WTC11 (cell line): ENCODE measurements around the gene ATG16L1. TPM values are rescaled to one million over a fixed set of nuclear protein-coding genes. Genes with fewer than 3 reads are reported as not detected.

Experiments used
- ATAC-seq: fragments of 200-7000 bp; cut with Tn5 transposase; 2 replicates; pipeline ENCODE4 v1.10.0; 2021; ENCODE audit warnings: mild to moderate bottlenecking, moderate library complexity
- CTCF ChIA-PET: fragments of 300-600 bp; sonication (Branson Sonifier 250); formaldehyde crosslinking; loops from one replicate; lab custom pipeline; 2021; ENCODE audit warnings: antibody characterized with exemption; lab: Charles Lee
- POLR2A ChIA-PET: fragments of 350-600 bp; sonication (Branson Sonifier 250); formaldehyde crosslinking; loops from one replicate; lab custom pipeline; 2021; ENCODE audit warnings: antibody characterized with exemption; lab: Charles Lee
- DNase-seq: peaks from one replicate; pipeline ENCODE4 v3.0.0; 2021; ENCODE audit warnings: low spot score
- H3K27ac Mint-ChIP-seq: 2 replicates; pipeline ENCODE4 v1.8.0; 2021; ENCODE audit warnings: mixed read lengths
- H3K27me3 Mint-ChIP-seq: 2 replicates; pipeline ENCODE4 v1.8.0; 2021; ENCODE audit warnings: low read depth, mild to moderate bottlenecking, moderate library complexity, mixed read lengths
- H3K36me3 Mint-ChIP-seq: 2 replicates; pipeline ENCODE4 v1.8.0; 2021; ENCODE audit warnings: mixed read lengths
- H3K4me1 Mint-ChIP-seq: 2 replicates; pipeline ENCODE4 v1.8.0; 2022; ENCODE audit warnings: mixed read lengths
- H3K4me3 Mint-ChIP-seq: 2 replicates; pipeline ENCODE4 v1.8.0; 2021; ENCODE audit warnings: mild to moderate bottlenecking, moderate library complexity, mixed read lengths
- H3K9me3 Mint-ChIP-seq: 2 replicates; pipeline ENCODE4 v1.8.0; 2021; ENCODE audit warnings: mixed read lengths
- ATF1 ChIP-seq: sonication (generic); formaldehyde crosslinking; IDR thresholded peaks from 2 replicates; pipeline ENCODE4 v1.8.1; 2023; ENCODE audit warnings: mild to moderate bottlenecking, moderate library complexity, missing genetic modification reagents
- ATF3 ChIP-seq: sonication (generic); formaldehyde crosslinking; conservative IDR thresholded peaks from 2 replicates; pipeline ENCODE4 v1.8.1; 2022; ENCODE audit warnings: mild to moderate bottlenecking, missing genetic modification reagents
- CBFB ChIP-seq: sonication (generic); formaldehyde crosslinking; IDR thresholded peaks from 2 replicates; pipeline ENCODE4 v1.8.1; 2022; ENCODE audit warnings: mild to moderate bottlenecking, low read depth, missing genetic modification reagents
- CDX4 ChIP-seq: fragments of 250-450 bp; sonication (Bioruptor Pico); IDR thresholded peaks from 2 replicates; pipeline ENCODE4 v1.9.0; 2021; ENCODE audit warnings: moderate library complexity, mild to moderate bottlenecking, inconsistent platforms, borderline replicate concordance
- FOXK1 ChIP-seq: sonication (generic); formaldehyde crosslinking; IDR thresholded peaks from 2 replicates; pipeline ENCODE4 v1.8.0; 2022; ENCODE audit warnings: mild to moderate bottlenecking, moderate library complexity, missing genetic modification reagents
- GRHL2 ChIP-seq: fragments of 250-450 bp; sonication (Bioruptor Pico); IDR thresholded peaks from 2 replicates; pipeline ENCODE4 v1.8.0; 2022; ENCODE audit warnings: mild to moderate bottlenecking, moderate library complexity; ENCODE audit not compliant: insufficient replicate concordance, severe bottlenecking
- HMGA2 ChIP-seq: fragments of 250-450 bp; sonication (Bioruptor Pico); IDR thresholded peaks from 2 replicates; pipeline ENCODE4 v1.4.0; 2021; ENCODE audit warnings: mild to moderate bottlenecking, moderate library complexity
- OVOL2 ChIP-seq: fragments of 250-450 bp; sonication (Bioruptor Pico); IDR thresholded peaks from 2 replicates; pipeline ENCODE4 v1.9.0; 2021; ENCODE audit warnings: mild to moderate bottlenecking, borderline replicate concordance
- RELA ChIP-seq: sonication (generic); formaldehyde crosslinking; IDR thresholded peaks from 2 replicates; pipeline ENCODE4 v1.8.1; 2022; ENCODE audit warnings: missing genetic modification reagents, mild to moderate bottlenecking, borderline replicate concordance
- SMAD3 ChIP-seq: sonication (generic); formaldehyde crosslinking; IDR thresholded peaks from 2 replicates; pipeline ENCODE4 v1.8.0; 2022; ENCODE audit warnings: missing genetic modification reagents, mild to moderate bottlenecking, borderline replicate concordance
- SMAD4 ChIP-seq: sonication (generic); formaldehyde crosslinking; IDR thresholded peaks from 2 replicates; pipeline ENCODE4 v1.8.0; 2022; ENCODE audit warnings: mild to moderate bottlenecking, missing genetic modification reagents
- STAT6 ChIP-seq: sonication (generic); formaldehyde crosslinking; conservative IDR thresholded peaks from 2 replicates; pipeline ENCODE4 v1.8.1; 2023; ENCODE audit warnings: mild to moderate bottlenecking, low read depth, missing genetic modification reagents, moderate library complexity
- TEAD1 ChIP-seq: sonication (generic); formaldehyde crosslinking; IDR thresholded peaks from 2 replicates; pipeline ENCODE4 v1.8.0; 2022; ENCODE audit warnings: mild to moderate bottlenecking, missing genetic modification reagents
- ZBTB43 ChIP-seq: sonication (generic); formaldehyde crosslinking; IDR thresholded peaks from 2 replicates; pipeline ENCODE4 v1.8.1; 2023; ENCODE audit warnings: mild to moderate bottlenecking, missing genetic modification reagents
- ZNF317 ChIP-seq: sonication (generic); formaldehyde crosslinking; IDR thresholded peaks from 2 replicates; pipeline ENCODE4 v1.8.1; 2023; ENCODE audit warnings: low read depth, mild to moderate bottlenecking, moderate library complexity, missing genetic modification reagents, borderline replicate concordance
- ZNF396 ChIP-seq: fragments of 250-450 bp; sonication (Bioruptor Pico); IDR thresholded peaks from 2 replicates; pipeline ENCODE4 v1.8.0; 2021; ENCODE audit warnings: mild to moderate bottlenecking, moderate library complexity, borderline replicate concordance
- ZNF416 ChIP-seq: fragments of 250-450 bp; sonication (Bioruptor Pico); IDR thresholded peaks from 2 replicates; pipeline ENCODE4 v1.9.0; 2021; ENCODE audit warnings: mild to moderate bottlenecking, inconsistent platforms
- ZNF671 ChIP-seq: fragments of 250-450 bp; sonication (Bioruptor Pico); IDR thresholded peaks from 2 replicates; pipeline ENCODE4 v1.8.0; 2021; ENCODE audit warnings: mild to moderate bottlenecking
- total RNA-seq: library from RNA; stranded (reverse); gene quantifications from 3 replicates; pipeline ENCODE4 v1.2.3, GENCODE V29; 2021
- TF ChIP-seq, protein P1 (sequence below): sonication (generic); formaldehyde crosslinking; IDR thresholded peaks from 2 replicates; pipeline ENCODE4 v1.8.0; 2022; ENCODE audit warnings: mild to moderate bottlenecking, missing genetic modification reagents
- TF ChIP-seq, protein P2 (sequence below): fragments of 250-450 bp; sonication (Bioruptor Pico); IDR thresholded peaks from 2 replicates; pipeline ENCODE4 v1.9.0; 2021; ENCODE audit warnings: mild to moderate bottlenecking
- TF ChIP-seq, protein P3 (sequence below): sonication (generic); formaldehyde crosslinking; IDR thresholded peaks from 2 replicates; pipeline ENCODE4 v1.8.1; 2023; ENCODE audit warnings: mild to moderate bottlenecking, missing genetic modification reagents, moderate library complexity
- TF ChIP-seq, protein P4 (sequence below): sonication (generic); formaldehyde crosslinking; IDR thresholded peaks from 2 replicates; pipeline ENCODE4 v1.8.0; 2022; ENCODE audit warnings: mild to moderate bottlenecking, missing genetic modification reagents
- TF ChIP-seq, protein P5 (sequence below): sonication (generic); formaldehyde crosslinking; IDR thresholded peaks from 2 replicates; pipeline ENCODE4 v1.8.1; 2023; ENCODE audit warnings: mild to moderate bottlenecking, missing genetic modification reagents
- TF ChIP-seq, protein P6 (sequence below): fragments of 250-450 bp; sonication (Bioruptor Pico); IDR thresholded peaks from 2 replicates; pipeline ENCODE4 v1.9.0; 2021; ENCODE audit warnings: mild to moderate bottlenecking

The ATG16L1 gene
- total RNA-seq, 1 experiment from 2014 or later = 31.8 TPM

DNA sequence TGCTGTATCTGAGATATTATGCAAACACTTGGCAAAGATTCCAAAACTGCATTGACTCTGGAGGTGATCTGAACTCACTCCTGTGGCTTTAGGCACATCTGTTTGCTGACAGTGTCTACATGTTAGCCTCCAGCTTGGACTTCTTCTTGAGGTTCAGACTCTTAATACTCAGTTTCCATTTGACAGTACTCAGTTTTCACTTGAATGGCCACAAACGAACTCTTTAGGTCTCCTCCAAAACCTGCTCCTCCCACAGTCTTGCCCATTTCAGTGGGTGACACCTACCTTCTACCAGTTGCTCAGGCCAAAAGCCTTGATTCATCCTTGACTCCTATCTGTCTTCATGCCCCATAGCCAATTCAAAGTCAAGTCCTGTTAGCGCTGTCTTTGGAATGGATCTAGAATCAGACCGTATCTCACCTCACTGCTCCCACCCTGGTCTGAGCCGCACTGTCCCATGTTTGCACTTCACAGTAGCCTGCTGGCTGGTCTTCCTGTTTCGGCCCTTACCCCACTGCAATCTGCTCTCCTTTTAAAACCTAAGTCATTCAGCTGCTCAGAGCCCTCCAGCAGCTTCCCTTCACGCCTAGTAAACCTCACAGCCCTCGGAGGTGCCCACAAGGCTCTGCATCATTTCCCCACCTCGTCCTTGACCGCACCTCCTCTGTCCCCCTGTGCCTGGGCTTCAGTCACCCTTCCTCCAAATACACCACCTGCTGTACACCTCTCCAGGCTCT, 10.5 kb downstream of the ATG16L1 start:
- no peaks in the 10 kb centered on the region for H3K4me1 Mint-ChIP-seq
- DNase-seq (no peak), ATAC-seq (no peak)
- H3K27me3 Mint-ChIP-seq = no peaks in the 10 kb centered on the region
- H3K4me3 Mint-ChIP-seq = no peak overlapping the region
- POLR2A ChIA-PET = no interaction called here
- CTCF ChIA-PET = no interaction called here
- H3K36me3 Mint-ChIP-seq = peaks cover 81% of the 10 kb centered on the region
- H3K27ac Mint-ChIP-seq = no peak overlapping the region
- H3K9me3 Mint-ChIP-seq = no peaks in the 10 kb centered on the region
- TF ChIP-seq ZNF671 (CRISPR knock-in tag) (no peak), ZNF317 (CRISPR knock-in tag) (no peak), CBFB (CRISPR knock-in tag) (no peak), ZNF396 (no peak), GRHL2 (CRISPR knock-in tag) (no peak), SMAD4 (CRISPR knock-in tag) (no peak), ATF1 (CRISPR knock-in tag) (no peak), ZBTB43 (CRISPR knock-in tag) (no peak), CDX4 (no peak), FOXK1 (no peak), HMGA2 (no peak), TEAD1 (no peak)
- TF ChIP-seq, protein P1, sequence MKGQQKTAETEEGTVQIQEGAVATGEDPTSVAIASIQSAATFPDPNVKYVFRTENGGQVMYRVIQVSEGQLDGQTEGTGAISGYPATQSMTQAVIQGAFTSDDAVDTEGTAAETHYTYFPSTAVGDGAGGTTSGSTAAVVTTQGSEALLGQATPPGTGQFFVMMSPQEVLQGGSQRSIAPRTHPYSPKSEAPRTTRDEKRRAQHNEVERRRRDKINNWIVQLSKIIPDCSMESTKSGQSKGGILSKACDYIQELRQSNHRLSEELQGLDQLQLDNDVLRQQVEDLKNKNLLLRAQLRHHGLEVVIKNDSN (CRISPR knock-in tag) = no peak
- TF ChIP-seq, protein P2, sequence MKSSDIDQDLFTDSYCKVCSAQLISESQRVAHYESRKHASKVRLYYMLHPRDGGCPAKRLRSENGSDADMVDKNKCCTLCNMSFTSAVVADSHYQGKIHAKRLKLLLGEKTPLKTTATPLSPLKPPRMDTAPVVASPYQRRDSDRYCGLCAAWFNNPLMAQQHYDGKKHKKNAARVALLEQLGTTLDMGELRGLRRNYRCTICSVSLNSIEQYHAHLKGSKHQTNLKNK = no peak
- TF ChIP-seq, protein P3, sequence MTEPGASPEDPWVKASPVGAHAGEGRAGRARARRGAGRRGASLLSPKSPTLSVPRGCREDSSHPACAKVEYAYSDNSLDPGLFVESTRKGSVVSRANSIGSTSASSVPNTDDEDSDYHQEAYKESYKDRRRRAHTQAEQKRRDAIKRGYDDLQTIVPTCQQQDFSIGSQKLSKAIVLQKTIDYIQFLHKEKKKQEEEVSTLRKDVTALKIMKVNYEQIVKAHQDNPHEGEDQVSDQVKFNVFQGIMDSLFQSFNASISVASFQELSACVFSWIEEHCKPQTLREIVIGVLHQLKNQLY (CRISPR knock-in tag) = no peak
- TF ChIP-seq, protein P4, sequence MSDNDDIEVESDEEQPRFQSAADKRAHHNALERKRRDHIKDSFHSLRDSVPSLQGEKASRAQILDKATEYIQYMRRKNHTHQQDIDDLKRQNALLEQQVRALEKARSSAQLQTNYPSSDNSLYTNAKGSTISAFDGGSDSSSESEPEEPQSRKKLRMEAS (CRISPR knock-in tag) = no peak
- TF ChIP-seq, protein P5, sequence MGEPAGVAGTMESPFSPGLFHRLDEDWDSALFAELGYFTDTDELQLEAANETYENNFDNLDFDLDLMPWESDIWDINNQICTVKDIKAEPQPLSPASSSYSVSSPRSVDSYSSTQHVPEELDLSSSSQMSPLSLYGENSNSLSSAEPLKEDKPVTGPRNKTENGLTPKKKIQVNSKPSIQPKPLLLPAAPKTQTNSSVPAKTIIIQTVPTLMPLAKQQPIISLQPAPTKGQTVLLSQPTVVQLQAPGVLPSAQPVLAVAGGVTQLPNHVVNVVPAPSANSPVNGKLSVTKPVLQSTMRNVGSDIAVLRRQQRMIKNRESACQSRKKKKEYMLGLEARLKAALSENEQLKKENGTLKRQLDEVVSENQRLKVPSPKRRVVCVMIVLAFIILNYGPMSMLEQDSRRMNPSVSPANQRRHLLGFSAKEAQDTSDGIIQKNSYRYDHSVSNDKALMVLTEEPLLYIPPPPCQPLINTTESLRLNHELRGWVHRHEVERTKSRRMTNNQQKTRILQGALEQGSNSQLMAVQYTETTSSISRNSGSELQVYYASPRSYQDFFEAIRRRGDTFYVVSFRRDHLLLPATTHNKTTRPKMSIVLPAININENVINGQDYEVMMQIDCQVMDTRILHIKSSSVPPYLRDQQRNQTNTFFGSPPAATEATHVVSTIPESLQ = no peak
- TF ChIP-seq, all 79 proteins: peak for 0

DNA sequence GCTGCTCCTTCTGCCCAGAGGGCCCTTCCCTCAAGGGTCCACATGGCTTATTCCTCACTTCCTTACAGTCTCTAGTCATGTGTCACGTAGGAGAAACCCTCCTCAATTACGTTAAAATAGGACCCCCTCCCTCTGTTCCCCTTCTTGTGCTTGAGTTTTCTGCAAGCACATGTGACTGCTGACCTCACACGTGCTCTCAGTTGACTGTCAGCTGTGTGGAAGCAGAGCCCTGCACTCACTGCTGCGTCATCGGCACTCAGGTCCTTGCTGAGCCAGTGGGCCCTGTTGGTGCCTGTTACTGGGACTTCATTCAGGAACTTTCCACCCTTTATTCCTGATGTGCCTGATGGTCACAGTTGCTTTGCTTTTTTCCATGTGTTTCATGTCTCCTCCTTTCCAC, 11.1 kb downstream of the ATG16L1 start:
- Mint-ChIP-seq H3K27ac (no peak overlapping the region), H3K4me3 (no peak overlapping the region), H3K27me3 (no peaks in the 10 kb centered on the region), H3K9me3 (no peaks in the 10 kb centered on the region), H3K4me1 (no peaks in the 10 kb centered on the region), H3K36me3 (peaks cover 81% of the 10 kb centered on the region)
- POLR2A ChIA-PET = no interaction called here
- ATAC-seq (no peak), DNase-seq (no peak)
- CTCF ChIA-PET = no interaction called here
- TF ChIP-seq STAT6 = no peak
- TF ChIP-seq ZNF416 (CRISPR knock-in tag) = no peak
- no peak for TF ChIP-seq ATF3 (CRISPR knock-in tag)
- no peak for TF ChIP-seq RELA (CRISPR knock-in tag)
- TF ChIP-seq OVOL2 = no peak
- TF ChIP-seq, protein P6, sequence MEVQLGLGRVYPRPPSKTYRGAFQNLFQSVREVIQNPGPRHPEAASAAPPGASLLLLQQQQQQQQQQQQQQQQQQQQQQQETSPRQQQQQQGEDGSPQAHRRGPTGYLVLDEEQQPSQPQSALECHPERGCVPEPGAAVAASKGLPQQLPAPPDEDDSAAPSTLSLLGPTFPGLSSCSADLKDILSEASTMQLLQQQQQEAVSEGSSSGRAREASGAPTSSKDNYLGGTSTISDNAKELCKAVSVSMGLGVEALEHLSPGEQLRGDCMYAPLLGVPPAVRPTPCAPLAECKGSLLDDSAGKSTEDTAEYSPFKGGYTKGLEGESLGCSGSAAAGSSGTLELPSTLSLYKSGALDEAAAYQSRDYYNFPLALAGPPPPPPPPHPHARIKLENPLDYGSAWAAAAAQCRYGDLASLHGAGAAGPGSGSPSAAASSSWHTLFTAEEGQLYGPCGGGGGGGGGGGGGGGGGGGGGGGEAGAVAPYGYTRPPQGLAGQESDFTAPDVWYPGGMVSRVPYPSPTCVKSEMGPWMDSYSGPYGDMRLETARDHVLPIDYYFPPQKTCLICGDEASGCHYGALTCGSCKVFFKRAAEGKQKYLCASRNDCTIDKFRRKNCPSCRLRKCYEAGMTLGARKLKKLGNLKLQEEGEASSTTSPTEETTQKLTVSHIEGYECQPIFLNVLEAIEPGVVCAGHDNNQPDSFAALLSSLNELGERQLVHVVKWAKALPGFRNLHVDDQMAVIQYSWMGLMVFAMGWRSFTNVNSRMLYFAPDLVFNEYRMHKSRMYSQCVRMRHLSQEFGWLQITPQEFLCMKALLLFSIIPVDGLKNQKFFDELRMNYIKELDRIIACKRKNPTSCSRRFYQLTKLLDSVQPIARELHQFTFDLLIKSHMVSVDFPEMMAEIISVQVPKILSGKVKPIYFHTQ = no peak
- no peak for TF ChIP-seq TEAD1
- no peak for TF ChIP-seq SMAD3 (CRISPR knock-in tag)
